ENCODE data around the gene RXFP1. TPM values are rescaled to one million over a fixed set of nuclear protein-coding genes. Genes with fewer than 3 reads are reported as not detected.
"Not testable (repeated sequence)": the region's sequence is repeated elsewhere in the genome, so short reads cannot be mapped to it uniquely, and the experiment has no call there.

Gene RXFP1
- polyA plus RNA-seq, 1 donor (not counting 4 experiments of a cell fraction or from before 2014, with no cell fraction given) = not detected

DNA sequence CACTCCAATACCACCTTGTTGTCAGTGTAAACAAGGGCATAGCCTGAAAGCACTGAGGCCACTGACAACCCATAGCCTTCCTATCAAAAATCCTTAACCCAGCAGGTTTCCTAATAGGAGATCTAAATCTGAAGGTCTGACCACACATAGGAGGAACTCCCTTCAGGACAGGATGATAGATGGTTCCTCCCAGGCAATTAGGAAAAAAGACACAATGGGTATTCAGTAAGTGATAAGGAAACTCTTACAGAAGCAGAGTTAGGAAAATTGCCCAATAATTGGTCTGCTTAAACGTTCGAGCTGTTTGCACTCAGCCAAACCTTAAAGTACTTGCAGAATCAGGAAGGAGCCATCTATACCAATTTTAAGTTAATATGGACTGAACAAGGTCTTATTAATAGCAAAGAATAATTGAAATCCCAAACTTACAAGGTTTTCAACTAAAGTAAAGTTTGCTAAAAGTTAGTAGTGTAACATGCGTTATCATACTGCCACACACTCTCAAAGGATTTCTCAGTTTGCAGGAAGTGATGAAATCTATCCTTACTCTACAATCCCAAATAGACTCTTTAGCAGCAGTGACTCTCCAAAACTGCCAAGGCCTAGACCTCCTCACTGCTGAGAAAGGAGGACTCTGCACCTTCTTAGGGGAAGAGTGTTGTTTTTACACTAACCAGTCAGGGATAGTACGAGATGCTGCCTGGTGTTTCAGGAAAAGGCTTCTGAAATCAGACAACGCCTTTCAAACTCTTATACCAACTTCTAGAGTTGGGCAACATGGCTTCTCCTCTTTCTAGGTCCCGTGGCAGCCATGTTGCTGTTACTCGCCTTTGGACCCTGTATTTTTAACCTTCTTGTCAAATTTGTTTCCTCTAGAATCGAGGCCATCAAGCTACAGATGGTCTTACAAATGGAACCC is 142.3 kb downstream of the RXFP1 start:
- H3K36me3 ChIP-seq (ENCODE audit: control insufficient read depth in 2 of 2, extremely low read depth in 1 of 2, insufficient read depth in 2 of 2, low read length in 2 of 2); H3K9me3 ChIP-seq (ENCODE audit: control insufficient read depth, low read depth, low read length); H3K79me2 ChIP-seq (ENCODE audit: control insufficient read depth, insufficient read depth, low read length); H3K4me3 ChIP-seq (ENCODE audit: control insufficient read depth in 2 of 3, extremely low read depth in 1 of 3, insufficient read depth in 2 of 3, low read depth in 1 of 3, low read length in 3 of 3); dilution Hi-C loops (cut with MboI; ENCODE audit: extremely low pct_ligation_motif_present, low sequenced_read_pairs); H3K27me3 ChIP-seq (ENCODE audit: control insufficient read depth, extremely low read depth, insufficient read depth, low read length); H3K4me2 ChIP-seq (ENCODE audit: control insufficient read depth, extremely low read depth, insufficient read depth, low read depth, low read length); H3K9me1 ChIP-seq (ENCODE audit: control insufficient read depth, extremely low read depth, insufficient read depth, low read length); H2AFZ ChIP-seq (ENCODE audit: control insufficient read depth, low read length); H3K27ac ChIP-seq (ENCODE audit: control insufficient read depth, insufficient read depth, low read length); H3K9ac ChIP-seq (ENCODE audit: control insufficient read depth, extremely low read depth, insufficient read depth, low read length); DNase-seq (ENCODE audit: low read depth, low spot score); H3K4me1 ChIP-seq (ENCODE audit: control insufficient read depth, extremely low read depth, insufficient read depth, low read length); FAIRE-seq; H4K20me1 ChIP-seq (ENCODE audit: control insufficient read depth, extremely low read depth, insufficient read depth, low read length): not testable (repeated sequence)

DNA sequence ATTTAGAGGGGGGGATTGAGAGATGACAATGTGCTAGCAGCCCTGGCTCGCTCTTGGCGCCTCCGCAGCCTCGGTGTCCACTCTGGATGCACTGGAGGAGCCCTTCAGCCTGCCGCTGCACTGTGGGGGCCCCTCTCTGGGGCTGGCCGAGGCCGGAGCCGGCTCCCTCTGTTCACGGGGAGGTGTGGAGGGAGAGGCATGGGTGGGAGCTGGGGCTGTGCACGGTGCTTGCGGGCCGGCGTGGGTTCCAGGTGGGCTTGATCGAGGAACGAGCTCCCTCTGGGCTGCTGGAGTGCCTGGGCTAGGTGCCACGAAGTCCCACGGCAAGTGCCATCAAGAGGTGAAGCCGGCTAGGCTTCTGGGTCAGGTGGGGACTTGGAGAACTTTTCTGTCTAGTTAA is 143.1 kb downstream of the RXFP1 start:
- FAIRE-seq = no peak
- Histone ChIP-seq H3K79me2 (ENCODE audit: control insufficient read depth, insufficient read depth, low read length) (peaks cover 10% of the 10 kb centered on the region), H3K9me3 (ENCODE audit: control insufficient read depth, low read depth, low read length) (no peaks in the 10 kb centered on the region), H3K27ac (ENCODE audit: control insufficient read depth, insufficient read depth, low read length) (no peak overlapping the region), H3K4me3 (ENCODE audit: control insufficient read depth in 2 of 3, extremely low read depth in 1 of 3, insufficient read depth in 2 of 3, low read depth in 1 of 3, low read length in 3 of 3) (no peak overlapping the region), H3K9me1 (ENCODE audit: control insufficient read depth, extremely low read depth, insufficient read depth, low read length) (no peaks in the 10 kb centered on the region), H2AFZ (ENCODE audit: control insufficient read depth, low read length) (no peak overlapping the region), H3K4me1 (ENCODE audit: control insufficient read depth, extremely low read depth, insufficient read depth, low read length) (no peaks in the 10 kb centered on the region), H3K36me3 (ENCODE audit: control insufficient read depth in 2 of 2, extremely low read depth in 1 of 2, insufficient read depth in 2 of 2, low read length in 2 of 2) (no peaks in the 10 kb centered on the region), H3K27me3 (ENCODE audit: control insufficient read depth, extremely low read depth, insufficient read depth, low read length) (no peaks in the 10 kb centered on the region), H3K4me2 (ENCODE audit: control insufficient read depth, extremely low read depth, insufficient read depth, low read depth, low read length) (no peak overlapping the region), H4K20me1 (ENCODE audit: control insufficient read depth, extremely low read depth, insufficient read depth, low read length) (no peaks in the 10 kb centered on the region), H3K9ac (ENCODE audit: control insufficient read depth, extremely low read depth, insufficient read depth, low read length) (no peak overlapping the region)
- TF ChIP-seq, protein P1, sequence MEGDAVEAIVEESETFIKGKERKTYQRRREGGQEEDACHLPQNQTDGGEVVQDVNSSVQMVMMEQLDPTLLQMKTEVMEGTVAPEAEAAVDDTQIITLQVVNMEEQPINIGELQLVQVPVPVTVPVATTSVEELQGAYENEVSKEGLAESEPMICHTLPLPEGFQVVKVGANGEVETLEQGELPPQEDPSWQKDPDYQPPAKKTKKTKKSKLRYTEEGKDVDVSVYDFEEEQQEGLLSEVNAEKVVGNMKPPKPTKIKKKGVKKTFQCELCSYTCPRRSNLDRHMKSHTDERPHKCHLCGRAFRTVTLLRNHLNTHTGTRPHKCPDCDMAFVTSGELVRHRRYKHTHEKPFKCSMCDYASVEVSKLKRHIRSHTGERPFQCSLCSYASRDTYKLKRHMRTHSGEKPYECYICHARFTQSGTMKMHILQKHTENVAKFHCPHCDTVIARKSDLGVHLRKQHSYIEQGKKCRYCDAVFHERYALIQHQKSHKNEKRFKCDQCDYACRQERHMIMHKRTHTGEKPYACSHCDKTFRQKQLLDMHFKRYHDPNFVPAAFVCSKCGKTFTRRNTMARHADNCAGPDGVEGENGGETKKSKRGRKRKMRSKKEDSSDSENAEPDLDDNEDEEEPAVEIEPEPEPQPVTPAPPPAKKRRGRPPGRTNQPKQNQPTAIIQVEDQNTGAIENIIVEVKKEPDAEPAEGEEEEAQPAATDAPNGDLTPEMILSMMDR (optimal IDR thresholded peaks at IDR 0.05 in 1 of 3, IDR thresholded peaks at IDR 0.05 in 1 of 3, conservative IDR thresholded peaks at IDR 0.05 in 1 of 3; ENCODE audit: extremely low read depth in 1 of 3, insufficient read depth in 2 of 3, low read length in 3 of 3) = no peak
- TF ChIP-seq EZH2 (IDR thresholded peaks at IDR 0.05; ENCODE audit: low read length) = no peak
- no peak for DNase-seq (ENCODE audit: low read depth, low spot score)
- dilution Hi-C loops (cut with MboI; ENCODE audit: extremely low pct_ligation_motif_present, low sequenced_read_pairs) = no loop called here

Data from keratinocyte (primary cell).